Measurements from ENCODE around the gene GOLGA8N. TPM values are rescaled to one million over a fixed set of nuclear protein-coding genes. Genes with fewer than 3 reads are reported as not detected.
A peak's percentile ranks its signal among the peaks of the same experiment; 100 is the strongest.
"Not testable (repeated sequence)": the region's sequence is repeated elsewhere in the genome, so short reads cannot be mapped to it uniquely, and the experiment has no call there.

Gene GOLGA8N
- polyA plus RNA-seq (ENCODE audit: insufficient read length in 4 of 4) = 10 to 100 TPM; 15.6 to 29.5 (median 21.2) TPM

DNA sequence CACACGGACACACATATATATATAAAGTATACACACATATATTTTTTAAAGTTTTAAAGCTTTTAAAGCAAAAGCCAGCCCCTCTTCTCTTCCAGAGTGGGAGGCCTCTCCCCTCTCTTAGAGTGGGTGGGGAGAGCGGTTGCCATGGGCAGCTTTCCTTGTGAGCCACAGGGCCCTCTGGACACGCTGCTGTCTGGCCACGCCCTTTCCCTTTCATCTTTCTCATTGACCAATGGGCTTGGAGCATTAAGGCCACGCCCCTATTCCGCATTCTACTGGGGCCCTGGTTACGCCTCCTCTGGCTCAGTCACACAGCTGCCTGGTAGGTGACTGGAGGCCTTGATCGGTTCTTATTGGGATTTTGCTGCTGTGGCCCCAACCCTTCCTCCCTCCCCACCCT is at the start of gene GOLGA8N:
TSS of gene GOLGA8N (plus strand) at position 306 of the 400 bp plus-strand sequence.
- DNase-seq (ENCODE audit: low read depth in 4 of 4, low spot score in 3 of 4) = not testable (repeated sequence)

DNA sequence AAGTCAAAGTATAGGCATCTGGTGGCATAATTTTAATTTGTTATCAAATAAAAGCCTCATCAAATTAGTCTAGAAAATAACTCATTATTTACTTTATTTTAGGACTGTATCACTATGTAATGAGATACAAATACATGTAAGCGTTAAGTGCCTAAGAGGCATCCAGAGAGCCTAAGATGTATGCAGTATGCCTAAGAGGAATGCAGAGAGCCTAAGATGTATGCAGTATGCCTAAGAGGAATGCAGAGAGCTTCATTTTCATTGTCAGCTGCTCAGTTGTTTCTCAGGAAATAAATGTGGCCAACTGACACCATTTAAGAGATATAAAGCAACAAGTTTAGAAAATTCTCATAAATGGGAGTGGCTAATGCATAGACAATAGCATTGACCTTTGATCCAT is 49.8 kb upstream of the GOLGA8N start:
- not testable (repeated sequence) for DNase-seq (ENCODE audit: low read depth in 4 of 4, low spot score in 3 of 4)

DNA sequence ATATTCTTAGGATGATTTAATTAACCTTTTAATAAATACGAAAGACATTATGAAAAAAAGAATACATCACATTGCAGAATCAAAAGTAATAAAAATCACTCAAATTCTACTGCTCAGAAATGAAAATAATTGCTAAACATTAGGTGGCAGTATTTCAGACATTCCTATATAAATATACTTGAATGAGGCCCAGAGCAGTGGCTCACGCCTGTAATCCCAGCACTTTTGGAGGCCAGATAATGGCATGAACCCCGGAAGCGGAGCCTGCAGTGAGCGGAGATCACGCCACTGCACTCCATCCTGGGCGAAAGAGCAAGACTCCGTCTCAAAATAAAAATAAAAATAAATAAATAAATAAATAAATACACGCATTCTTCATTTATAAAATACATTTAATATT is 48.1 kb upstream of the GOLGA8N start:
- not testable (repeated sequence) for DNase-seq (ENCODE audit: low read depth in 4 of 4, low spot score in 3 of 4)

DNA sequence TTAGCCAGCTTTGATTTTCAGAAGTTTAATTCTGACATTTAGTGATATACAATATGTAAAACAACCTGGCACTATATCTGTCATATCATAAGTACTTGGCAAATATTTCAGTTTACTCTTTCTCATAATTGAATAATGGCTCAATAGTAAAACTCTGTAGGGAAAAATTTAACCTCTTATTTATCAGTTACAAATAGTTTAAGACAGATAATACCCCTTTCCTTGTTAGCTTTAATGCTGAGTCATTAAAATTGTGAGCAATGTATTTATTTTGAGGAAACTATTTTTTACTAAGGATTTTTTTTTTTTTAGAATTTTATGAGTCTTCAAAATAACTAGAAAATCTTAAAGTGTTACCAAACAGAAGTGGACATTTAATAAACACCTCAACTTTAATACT is 38.7 kb upstream of the GOLGA8N start:
- DNase-seq (ENCODE audit: low read depth in 4 of 4, low spot score in 3 of 4) = not testable (repeated sequence)

DNA sequence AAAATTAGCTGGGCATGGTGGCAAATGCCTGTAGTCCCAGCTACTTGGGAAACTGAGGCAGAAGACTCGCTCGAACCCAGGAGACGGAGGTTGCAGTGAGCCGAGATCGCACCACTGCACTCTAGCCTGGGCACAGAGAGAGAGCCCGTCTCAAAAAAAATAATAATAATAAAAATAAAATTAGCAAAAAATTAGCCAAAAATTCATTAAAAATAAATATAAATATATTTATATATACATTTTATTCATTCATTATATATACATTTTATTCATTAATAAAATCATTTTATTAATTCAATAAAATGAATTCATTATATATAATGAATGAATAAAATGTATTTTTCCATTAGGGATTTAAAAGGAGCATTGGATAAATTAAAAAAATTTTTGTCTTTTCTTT is 31.1 kb upstream of the GOLGA8N start:
- DNase-seq (ENCODE audit: low read depth in 4 of 4, low spot score in 3 of 4) = not testable (repeated sequence)

DNA sequence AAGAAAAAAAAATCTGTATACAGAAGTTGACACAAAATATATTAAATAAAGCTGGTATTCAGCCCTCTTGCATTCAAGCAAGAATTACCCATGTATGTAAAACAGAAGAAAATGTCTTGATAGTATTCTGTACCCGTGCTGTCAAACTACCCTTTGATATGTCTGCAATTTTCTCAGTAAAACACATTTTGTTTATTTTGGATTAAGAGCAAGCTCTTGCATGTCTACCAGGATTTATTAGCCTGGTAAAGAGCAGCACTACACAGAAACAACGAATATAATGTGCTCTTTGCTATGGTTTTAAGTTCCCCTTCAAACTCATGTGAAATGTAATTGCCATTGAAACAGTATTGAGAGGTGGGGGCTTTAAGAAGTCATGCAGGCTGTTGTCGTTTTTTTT is 24.3 kb upstream of the GOLGA8N start:
- not testable (repeated sequence) for DNase-seq (ENCODE audit: low read depth in 4 of 4, low spot score in 3 of 4)

DNA sequence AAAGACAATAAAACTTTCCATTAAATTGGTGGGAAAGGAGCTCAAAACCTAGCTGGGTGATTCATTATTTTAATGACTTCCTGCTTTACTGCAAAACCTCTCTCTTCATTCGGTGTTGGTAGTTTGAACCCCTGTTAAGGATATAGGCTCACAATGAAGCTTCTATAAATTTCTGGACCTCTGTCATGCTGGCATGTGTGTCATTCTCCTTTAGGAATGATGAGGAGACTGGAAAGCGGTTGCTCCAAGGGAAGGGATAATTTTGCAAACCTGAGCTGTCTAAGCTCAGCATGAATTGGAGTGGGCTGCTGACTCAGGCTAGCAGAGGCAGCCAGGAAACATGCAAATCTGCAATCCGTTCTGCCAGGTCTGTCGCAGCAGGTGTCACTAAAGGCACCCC is 14.8 kb upstream of the GOLGA8N start:
- not testable (repeated sequence) for DNase-seq (ENCODE audit: low read depth in 4 of 4, low spot score in 3 of 4)

DNA sequence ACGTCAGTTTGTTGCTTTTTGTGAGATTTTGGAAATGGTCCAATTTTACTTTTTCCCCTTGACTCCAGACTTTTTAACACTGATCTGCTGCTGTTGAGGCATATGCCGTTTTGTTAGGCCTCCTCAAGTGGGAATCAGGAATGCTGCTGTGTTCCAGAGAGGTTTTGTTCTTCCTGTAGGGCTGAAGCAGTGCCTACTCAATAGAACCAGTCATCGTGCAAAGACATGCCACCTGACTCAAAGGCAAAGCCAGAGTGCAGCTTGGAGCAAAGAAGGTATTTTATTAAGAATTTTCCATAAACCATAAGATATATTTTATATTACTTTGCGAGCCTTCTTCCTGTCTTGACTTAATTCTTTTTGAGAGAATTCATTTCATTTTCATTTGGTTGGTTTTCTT is 7.4 kb upstream of the GOLGA8N start:
- not testable (repeated sequence) for DNase-seq (ENCODE audit: low read depth in 4 of 4, low spot score in 3 of 4)

DNA sequence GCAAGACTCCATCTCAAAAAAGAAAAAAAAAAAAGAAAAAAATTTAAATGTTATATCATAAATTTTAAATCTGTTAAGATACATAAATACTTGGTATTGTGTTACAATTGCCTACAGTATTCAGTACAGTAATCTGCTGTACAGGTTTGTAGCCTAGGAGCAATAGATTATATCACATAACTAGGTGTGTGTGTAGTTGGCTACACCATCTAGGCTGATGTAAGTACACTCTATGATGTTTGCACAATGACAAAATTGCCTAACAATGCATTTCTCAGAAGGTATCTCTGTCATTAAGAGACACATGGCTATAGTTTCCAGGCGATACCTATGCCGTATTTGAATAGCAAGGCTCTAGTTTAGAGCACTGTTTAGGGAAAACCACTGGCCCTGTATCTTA is 16.3 kb downstream of the GOLGA8N start:
- not testable (repeated sequence) for DNase-seq (ENCODE audit: low read depth in 4 of 4, low spot score in 3 of 4)

DNA sequence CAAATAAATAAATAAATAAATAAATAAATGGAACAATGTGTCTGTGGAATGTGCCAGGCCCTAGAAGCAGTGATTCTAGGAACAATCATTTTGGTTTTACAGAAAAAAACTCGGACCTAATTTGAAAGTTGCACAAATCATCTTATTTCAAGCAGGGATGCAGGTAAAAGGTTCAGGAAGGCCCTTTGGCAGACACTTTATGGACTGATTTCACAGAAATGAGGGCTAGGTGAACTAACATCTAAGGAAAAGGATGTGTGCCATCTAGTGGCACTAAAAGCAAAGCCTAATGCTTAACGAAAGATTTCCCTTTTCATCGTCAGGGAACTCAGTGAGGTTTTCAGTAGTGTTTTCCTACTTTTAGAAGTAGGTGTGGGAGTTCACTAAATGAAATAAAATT is 17.5 kb downstream of the GOLGA8N start:
- DNase-seq (ENCODE audit: low read depth in 4 of 4, low spot score in 3 of 4) = not testable (repeated sequence)

DNA sequence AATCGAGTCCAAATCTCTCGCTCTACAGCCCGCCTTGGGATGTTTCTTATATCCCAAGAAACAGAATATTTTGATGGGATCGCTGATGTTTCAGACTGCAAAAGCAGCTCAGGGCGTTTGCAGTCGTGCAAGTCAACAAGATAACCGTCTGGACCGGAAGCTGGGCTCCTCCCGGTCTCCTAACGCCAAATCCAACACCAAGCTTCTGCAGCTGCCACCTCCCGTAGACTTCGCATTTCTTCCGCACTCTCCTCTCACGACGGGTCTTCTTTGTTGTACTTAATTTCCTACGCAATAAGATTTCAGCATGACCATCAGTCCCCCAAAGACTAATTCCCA is 21.4 kb downstream of the GOLGA8N start:
- not testable (repeated sequence) for DNase-seq (ENCODE audit: low read depth in 4 of 4, low spot score in 3 of 4)

DNA sequence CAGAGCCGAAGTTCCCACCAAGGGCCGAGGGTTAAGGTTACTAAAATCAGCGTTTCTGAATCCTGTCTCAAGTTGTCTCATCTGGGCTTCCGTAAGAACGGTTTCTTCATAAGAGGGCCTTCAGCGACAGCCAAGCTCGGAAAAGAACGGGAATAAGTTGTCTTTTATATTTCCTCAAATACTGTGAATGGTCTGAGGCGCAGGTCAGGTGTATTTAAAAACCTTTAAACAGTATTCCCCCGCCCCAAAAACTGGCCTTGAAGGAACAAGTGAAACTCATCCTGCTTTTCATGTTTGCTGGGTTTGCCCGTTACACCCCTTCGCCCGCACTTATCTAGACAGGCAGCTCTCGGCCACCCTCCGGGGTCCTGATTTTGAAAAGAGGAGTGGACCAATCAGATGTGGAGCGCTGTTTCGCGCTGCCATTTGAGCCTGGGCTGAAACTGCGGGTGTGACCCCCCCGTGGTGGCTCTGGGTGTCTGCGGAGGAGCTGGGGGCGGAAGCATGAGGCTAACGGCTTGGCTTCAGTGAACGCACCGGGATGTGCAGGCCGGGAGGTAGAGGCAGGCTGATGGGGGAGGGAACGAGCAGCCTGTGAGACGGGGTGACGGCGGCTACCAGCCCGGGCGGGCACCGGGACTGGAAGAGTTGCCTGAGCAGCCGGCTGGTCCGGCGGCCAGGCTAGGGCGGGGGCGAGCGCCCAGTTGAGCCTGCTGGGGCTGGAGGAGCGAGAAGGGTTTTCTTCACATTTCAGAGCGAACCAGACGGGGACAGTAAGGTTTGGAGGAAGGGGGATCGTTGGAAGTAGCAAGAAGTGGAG is 22.0 kb downstream of the GOLGA8N start, which contains the start of gene ARHGAP11A:
TSS of gene ARHGAP11A (plus strand) at position 454 of the 820 bp plus-strand sequence. CDS start 708 bp downstream, outside the sequence.
- DNase-seq (ENCODE audit: low read depth in 4 of 4, low spot score in 3 of 4) = peak; percentile 84 to 91 (median 85)

DNA sequence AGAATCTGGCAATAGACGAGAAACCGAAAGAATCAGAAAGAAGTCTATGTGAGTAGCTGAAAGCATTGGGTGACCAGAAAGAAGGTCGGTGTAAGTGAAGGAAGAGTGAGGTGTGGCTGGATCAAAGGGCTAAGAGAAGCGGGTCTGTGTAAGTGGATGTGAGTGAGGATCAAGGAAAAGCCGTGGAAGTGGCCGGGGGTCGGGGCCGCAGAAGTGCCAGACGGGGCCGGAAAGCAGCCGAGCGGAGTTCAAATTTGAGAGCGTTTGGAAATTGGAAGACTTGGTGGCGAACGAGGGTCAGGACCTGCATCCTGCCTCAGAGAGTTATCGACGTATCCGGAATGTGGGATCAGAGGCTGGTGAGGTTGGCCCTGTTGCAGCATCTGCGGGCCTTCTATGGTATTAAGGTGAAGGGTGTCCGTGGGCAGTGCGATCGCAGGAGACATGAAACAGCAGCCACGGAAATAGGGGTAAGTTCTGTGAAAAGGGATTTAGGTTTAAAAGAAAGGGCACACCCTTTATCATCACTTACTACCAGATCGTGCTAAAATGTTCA is 22.7 kb downstream of the GOLGA8N start:
- DNase-seq (ENCODE audit: low read depth in 4 of 4, low spot score in 3 of 4) = not testable (repeated sequence)

DNA sequence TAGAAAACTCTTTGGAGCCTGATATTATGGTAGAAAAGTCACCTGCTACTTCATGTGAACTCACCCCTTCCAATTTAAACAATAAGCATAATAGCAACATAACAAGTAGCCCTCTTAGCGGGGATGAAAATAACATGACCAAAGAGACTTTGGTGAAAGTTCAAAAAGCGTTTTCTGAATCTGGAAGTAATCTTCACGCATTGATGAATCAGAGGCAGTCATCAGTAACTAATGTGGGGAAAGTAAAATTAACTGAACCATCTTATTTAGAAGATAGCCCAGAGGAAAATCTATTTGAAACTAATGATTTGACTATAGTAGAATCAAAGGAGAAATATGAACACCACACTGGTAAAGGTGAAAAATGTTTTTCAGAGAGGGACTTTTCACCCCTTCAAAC is 43.2 kb downstream of the GOLGA8N start:
- DNase-seq (ENCODE audit: low read depth in 4 of 4, low spot score in 3 of 4) = no peak

DNA sequence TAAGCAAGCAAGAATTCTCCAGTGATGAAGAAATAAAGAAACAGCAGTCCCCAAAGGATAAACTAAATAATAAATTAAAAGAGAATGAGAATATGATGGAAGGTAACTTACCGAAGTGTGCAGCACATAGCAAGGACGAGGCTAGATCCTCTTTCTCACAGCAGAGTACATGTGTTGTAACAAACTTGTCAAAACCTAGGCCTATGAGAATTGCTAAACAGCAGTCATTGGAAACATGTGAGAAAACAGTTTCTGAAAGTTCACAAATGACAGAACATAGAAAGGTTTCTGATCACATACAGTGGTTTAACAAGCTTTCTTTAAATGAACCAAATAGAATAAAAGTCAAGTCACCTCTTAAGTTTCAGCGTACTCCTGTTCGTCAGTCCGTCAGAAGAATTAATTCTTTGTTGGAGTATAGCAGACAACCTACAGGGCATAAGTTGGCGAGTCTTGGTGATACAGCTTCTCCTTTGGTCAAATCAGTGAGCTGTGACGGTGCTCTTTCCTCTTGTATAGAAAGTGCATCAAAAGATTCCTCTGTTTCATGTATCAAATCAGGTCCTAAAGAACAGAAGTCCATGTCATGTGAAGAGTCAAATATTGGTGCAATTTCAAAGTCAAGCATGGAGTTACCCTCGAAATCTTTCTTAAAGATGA is 43.8 kb downstream of the GOLGA8N start:
- no peak for DNase-seq (ENCODE audit: low read depth in 4 of 4, low spot score in 3 of 4)

DNA sequence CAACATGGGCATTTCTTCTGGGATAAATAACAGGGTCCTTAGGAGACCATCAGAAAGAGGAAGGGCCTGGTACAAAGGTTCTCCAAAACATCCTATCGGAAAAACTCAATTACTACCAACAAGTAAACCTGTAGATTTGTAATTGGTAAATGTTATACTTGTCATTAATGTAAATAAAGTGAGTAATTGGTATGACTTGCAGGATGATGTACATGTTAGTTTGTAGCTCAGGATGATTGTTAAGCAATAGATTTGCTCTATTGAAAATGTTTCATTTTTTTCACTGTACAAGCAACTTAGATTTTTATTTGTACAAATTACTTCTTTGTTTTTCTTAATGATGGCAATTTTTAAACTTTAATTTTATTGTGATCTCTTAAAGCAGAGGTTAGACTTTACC is 44.4 kb downstream of the GOLGA8N start:
- no peak for DNase-seq (ENCODE audit: low read depth in 4 of 4, low spot score in 3 of 4)

DNA sequence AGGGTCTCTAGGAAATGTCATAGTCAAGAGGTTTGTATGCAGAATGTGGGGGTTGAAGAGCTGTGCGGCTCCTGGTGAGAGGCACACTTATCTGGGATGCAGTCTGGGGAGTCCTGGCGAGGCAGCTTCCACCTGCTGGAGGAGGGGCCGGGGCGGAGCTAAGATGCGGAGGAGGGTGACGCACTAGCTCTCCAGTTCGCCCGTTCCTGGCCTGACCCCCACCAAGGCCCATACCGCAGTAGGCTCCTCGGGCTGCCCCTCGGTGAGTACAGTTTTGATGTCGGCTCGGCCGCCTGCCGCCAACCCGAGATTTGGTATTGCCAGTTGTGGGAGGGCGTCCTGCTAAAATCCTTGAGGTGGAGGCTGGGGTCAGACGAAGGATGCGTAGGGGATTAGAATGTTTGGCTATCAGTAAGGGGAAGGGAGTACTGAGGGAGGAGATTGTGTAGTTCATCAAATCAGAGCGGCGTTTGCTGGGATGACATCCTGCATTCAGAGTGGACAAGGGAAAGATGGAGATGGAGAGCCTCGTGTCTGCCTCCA is 48.3 kb downstream of the GOLGA8N start, which contains the start of gene SCG5:
TSS of gene SCG5 (plus strand) at position 194 of the 543 bp plus-strand sequence. CDS start 1,883 bp downstream, outside the sequence.
- DNase-seq (ENCODE audit: low read depth in 4 of 4, low spot score in 3 of 4) = peak in 3 of 4 donors; percentile 16 to 38 (median 24)

DNA sequence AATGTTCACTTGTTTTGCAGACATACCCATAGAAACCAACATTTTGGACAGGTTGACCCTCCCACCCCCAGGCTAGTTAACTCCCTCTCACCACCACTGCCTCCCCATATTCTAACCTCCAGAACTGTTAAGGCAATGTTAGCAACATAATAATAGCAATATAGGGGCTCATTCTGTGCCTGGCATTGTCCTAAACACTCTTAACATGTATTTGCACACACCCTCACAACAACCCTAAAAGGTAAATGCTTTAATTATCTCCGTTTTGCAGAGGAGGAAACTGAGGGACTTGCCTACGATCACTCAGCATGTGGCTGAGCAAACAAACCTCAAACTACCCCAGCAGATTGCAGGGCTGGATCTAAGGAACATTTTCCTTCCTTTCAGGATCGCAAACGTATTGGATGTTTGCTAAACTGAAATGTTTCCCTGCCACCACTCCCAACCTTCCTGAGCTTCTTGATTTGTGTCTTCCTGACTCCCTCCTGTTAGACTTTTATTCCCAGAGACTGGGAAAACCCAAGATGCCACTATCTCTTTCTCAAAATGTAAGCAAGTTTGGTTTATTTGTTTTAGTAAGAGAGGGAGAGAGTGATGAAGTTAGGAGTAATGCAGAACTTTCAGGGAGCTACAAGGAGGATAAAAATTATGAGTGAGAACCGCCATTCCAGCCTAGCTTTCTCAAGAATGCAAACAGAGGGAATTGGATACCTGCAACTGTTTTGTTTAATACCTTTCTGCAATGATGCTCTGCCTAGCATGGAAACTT is 49.6 kb downstream of the GOLGA8N start:
- no peak for DNase-seq (ENCODE audit: low read depth in 4 of 4, low spot score in 3 of 4)

DNA sequence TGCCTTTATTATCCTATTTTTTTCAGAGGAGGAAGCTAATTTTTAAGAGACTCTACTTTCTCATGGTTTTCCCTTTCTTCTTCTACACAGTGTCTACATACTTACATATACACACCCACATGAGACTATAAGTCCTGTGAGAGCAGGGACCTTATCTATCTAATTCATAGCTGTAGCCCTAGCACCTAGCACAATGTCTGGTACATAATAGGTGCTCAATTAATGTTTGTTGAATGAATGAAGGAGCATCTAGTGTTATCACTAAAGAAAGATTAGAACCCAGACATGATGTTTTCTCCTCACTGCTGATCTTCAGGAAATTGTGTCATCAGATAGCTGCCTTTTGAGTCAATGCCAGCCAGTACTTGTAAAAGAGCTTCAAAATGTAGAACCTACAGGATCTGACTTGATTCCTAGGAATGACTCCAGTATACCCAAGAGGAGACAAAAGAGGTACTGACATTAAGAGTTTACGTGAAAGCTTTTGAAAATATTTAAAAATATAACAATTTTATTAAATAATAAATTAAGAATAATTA is 50.7 kb downstream of the GOLGA8N start:
- no peak for DNase-seq (ENCODE audit: low read depth in 4 of 4, low spot score in 3 of 4)

DNA sequence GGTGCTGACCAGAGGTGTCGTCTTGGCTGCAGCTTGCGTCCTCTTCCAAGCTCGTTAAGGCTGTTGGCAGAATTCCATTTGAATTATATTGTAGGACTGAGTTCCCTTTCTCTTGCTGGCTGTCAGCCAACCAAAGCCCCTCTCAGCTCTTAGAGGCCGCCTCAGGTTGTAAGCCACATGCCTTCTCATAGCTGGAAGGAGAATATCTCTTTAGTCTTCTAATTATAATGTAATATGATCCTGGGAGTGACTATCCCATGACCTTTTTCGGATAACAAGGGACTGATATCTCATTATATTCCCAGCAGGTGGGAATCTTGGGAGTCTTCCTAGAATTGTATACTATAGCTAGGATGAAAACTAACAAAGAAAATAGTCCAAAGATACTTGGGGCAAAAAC is 53.0 kb downstream of the GOLGA8N start:
- DNase-seq (ENCODE audit: low read depth in 4 of 4, low spot score in 3 of 4) = peak in 1 of 4 donors; percentile 20

Measured in left renal pelvis (tissue), 4 donors.